ENCODE results near the gene CARMIL3.

The CARMIL3 gene

DNA sequence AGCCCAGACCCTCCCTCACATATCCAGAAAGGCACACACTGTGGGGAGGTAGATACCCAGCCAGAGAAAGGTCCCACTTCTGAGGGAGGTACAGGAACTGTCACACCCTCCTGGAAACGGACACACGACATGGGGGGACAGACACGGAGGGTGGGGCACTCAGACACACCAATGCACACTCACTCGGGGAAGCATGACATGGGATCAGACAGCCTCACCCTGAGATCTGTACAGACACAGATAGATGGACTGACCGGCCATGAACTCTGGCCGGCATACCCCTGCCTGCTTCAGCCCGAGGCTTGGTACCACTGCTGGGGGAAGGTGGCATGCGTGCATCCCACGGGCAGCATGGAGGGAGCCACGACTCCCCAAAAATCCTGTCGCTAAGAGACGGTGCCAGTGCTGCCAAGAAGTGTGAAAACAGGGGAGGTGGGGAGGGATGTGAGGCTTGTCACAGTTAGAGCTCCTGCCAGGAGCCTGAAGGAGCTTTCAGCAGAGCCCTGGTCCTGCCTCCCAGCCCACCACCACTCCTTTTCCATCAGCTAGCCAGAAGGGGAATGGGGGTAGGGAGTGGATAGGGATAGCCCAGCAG, 20.1 kb downstream of the CARMIL3 start:
- no peak for DNase-seq
- in situ Hi-C loops (cut with HindIII; ENCODE audit: low pct_ligation_motif_present, low pct_unique_long_range_greater_than_20kb, low sequenced_read_pairs): no loop called here

DNA sequence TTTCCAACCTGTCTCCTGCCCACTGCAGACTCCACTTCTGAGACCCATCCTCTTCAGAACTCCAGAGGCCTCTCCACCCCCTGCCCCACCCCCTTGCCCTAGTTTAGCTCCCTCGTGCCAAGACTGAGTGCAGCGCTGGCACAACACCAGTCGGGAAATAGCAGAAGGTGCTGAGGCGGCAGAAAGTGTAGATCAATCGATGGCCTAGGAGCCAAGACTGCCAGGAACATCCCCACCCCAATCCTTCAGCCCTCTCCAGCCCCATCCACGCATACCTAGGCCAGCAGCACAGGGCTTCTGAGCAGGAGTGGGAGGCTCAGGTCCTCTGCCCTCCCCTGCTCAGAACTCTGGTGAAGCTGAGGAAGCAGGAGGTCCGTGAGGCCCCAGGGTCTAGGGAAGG, 20.6 kb downstream of the CARMIL3 start:
- no peak for DNase-seq
- in situ Hi-C loops (cut with HindIII; ENCODE audit: low pct_ligation_motif_present, low pct_unique_long_range_greater_than_20kb, low sequenced_read_pairs): no loop called here

DNA sequence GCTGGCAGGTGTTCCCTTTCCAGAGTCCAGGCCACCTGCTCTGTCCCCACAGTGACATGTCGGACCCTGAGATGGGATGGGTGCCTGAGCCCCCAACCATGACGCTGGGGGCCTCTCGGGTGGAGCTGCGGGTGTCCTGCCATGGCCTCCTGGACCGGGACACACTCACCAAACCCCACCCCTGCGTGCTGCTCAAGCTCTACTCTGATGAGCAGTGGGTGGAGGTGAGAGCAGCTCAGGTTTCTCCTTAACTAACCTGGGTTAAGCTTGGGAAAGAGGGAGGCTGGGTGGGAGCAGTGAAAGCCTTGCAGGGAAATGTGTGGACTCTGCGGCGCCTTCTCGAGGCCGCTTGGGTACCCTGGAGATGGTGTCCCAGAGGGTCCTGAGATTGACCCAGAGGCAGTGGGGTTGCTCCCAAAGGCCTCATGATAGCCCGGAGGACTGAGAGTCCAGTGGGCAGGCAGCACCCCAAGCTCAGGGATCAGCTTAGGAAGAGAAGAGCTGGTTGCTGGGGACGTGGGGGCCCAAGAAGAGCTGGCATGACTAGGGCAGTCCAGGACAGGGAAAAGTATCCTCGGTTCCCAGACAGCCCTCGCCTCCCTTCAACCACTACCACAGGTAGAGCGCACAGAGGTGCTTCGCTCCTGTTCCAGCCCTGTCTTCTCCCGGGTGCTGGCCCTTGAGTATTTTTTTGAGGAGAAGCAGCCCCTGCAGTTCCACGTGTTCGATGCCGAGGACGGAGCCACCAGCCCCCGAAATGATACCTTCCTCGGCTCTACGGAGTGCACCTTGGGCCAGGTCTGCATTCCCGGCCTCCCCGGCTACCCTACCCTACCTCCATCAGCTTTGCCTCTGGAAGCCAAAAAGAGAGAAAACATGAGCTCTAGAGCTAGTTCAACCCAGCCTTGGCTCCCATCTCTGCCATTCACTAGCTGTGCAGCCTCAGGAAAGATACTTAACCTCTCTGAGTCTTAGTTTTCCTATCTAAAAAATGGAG, 21.4 kb downstream of the CARMIL3 start:
- no peak for DNase-seq
- in situ Hi-C loops (cut with HindIII; ENCODE audit: low pct_ligation_motif_present, low pct_unique_long_range_greater_than_20kb, low sequenced_read_pairs): no loop called here

DNA sequence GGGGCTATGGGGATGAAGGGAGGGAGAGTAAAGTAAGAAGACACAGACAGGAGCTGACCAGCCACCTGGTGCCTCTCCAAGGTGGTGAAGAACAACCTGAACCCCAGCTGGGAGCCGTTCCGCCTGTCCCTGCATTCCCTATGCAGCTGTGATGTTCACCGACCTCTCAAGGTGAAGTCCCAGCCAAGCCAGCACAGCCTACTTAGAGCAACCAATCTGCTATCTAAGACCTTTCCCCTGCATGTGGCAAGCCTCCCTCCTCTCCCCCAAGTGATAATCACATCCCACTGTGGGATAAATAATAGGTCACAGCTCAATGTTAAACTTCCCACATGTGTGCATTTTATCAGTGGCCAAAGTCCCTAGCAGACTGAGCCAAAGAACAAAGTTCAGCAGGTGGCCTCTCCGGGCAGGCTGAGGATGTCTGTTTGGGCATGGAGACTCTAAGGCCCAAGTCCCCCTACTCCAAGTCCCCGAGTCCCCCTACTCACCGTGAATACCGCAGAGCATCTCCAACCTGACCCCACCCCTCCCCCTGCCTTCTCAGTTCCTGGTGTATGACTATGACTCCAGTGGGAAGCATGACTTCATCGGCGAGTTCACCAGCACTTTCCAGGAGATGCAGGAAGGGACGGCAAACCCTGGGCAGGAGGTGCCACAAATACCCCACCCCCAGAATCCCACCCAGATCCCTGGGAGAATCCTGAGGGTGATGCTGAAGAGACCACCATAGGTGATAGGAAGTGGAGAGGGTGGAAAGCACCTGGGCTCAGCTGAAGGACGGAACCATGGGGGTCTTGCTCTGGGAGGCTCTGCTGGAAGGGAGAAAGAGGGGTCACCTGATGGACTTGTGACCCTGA, 23.0 kb downstream of the CARMIL3 start:
- no peak for DNase-seq
- in situ Hi-C loops (cut with HindIII; ENCODE audit: low pct_ligation_motif_present, low pct_unique_long_range_greater_than_20kb, low sequenced_read_pairs): no loop called here

DNA sequence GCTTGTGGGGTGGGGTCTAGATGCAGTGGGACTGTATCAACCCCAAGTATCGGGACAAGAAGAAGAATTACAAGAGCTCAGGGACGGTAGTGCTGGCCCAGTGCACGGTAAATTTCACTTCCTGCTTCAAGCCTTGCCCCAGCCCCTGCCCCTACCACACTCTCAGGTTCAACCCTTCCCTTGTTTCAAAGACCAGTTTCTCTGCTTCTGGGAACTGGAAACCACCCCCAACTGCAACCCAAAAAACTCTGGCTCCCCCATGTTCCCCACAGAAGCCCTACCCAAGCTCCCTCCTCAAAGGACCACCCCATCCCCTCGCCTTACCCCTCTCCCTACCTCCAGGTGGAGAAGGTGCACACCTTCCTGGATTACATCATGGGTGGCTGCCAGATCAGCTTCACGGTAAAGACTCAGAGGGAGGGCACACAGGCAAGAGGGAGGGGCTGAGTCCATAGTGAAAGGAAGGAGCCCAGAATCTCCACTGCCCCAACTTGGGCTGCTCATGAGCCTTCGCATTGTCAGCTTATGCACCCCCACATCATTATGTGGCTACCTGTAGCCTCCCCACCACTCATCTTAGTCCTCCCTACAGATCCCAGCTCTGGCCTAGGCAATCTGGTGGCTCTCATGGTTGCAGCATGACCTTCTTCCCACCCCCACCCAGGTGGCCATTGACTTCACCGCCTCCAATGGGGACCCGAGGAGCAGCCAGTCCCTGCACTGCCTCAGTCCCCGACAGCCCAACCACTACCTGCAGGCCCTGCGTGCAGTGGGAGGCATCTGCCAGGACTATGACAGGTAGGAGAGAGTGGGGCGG, 23.9 kb downstream of the CARMIL3 start:
- no peak for DNase-seq
- in situ Hi-C loops (cut with HindIII; ENCODE audit: low pct_ligation_motif_present, low pct_unique_long_range_greater_than_20kb, low sequenced_read_pairs): no loop called here

DNA sequence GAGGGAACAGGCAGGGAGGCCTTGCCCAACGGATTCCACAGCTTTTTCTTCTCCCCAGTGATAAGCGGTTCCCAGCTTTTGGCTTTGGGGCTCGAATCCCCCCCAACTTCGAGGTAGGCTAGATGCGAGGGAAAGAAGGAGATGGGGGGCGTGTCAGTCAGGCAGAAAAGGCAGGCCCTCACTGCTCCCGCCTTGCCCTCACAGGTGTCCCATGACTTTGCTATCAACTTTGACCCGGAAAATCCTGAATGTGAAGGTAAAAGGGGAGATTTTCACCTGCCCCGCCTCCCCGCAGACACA, 24.4 kb downstream of the CARMIL3 start:
- no peak for DNase-seq
- in situ Hi-C loops (cut with HindIII; ENCODE audit: low pct_ligation_motif_present, low pct_unique_long_range_greater_than_20kb, low sequenced_read_pairs): no loop called here

DNA sequence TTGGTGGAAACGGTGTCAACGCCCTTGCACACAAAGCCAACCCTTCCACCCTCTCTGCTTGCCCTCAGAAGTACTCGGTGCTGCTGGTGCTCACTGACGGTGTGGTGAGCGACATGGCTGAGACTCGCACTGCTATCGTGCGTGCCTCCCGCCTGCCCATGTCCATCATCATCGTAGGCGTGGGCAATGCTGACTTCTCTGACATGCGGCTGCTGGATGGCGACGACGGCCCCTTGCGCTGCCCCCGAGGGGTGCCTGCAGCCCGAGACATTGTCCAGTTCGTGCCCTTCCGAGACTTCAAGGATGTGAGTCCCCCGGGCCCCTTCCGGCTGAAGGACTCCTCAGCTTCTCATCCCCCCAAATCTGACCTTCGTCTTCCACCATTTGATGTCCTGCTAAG, 25.3 kb downstream of the CARMIL3 start:
- in situ Hi-C loops (cut with HindIII; ENCODE audit: low pct_ligation_motif_present, low pct_unique_long_range_greater_than_20kb, low sequenced_read_pairs): no loop called here
- DNase-seq: no peak

DNA sequence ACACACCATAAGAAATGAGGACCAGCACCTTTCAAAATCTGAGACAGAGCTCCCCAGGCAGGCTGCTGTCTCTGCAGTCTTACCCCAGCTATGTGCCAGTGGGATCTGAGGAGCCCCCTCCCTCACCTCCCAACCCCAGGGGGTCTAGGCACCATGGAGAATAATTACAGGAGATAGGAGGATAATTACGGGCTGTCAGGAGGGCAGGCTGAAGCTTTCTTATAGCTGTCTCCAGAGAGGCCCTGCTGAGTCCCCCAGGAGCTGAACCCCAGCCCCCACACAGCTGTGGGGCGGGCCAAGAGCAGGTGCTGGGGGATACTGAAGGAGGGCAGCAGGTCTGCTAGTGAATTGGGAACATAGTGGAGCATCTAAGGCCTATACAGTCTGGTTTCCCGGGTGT, 26.3 kb downstream of the CARMIL3 start:
- no peak for DNase-seq
- in situ Hi-C loops (cut with HindIII; ENCODE audit: low pct_ligation_motif_present, low pct_unique_long_range_greater_than_20kb, low sequenced_read_pairs): no loop called here

DNA sequence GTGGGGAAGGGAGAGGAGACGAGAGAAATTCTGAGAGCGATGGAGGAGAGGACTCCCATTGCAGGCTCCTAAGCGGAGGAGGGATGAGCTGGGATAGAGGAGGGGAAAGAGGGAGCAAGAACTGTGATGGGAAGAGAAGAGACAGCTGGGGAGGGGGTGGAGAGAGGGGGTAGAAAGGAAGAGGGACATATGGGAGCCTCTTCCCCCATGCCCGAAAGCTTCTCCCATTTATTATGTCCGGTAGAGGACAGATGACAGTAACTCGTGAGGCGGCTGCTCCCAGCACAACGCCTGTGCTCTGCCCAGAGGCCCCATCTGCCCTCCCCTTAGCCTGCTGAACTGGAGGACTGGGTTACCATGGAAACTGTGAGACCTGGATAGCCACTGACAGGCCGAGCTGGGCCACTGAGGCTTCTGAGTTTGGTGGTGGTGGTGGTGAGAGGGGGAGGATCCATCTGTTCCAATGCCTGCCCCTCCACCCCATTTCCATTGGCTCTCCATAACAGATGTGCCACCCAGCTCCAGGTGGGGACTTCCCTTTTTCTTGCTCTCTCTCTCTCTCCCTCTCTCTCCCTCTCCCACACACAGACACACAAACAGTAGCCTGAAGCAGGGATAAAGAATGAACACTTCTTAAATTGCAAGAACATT, 27.8 kb downstream of the CARMIL3 start:
- DNase-seq: no peak
- in situ Hi-C loops (cut with HindIII; ENCODE audit: low pct_ligation_motif_present, low pct_unique_long_range_greater_than_20kb, low sequenced_read_pairs): no loop called here

DNA sequence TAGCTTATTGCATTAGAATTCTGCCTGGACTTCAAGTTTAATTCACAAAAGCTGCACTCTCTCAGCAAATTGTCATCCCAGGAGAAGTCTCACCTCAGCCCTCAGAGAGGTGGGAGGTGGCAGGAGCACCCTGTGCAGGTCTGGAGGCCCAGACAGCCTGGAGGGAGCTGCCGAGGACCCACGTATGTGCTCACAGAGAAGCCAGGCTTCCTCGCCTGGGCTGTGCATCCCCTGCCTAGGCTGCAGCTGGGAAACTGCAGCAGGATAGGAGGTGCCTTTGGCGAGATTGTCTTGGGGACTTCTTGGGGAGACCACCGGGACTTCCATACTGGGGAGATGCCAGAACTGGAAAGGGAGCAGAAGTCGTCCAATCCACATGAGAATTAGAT, 28.3 kb downstream of the CARMIL3 start:
- in situ Hi-C loops (cut with HindIII; ENCODE audit: low pct_ligation_motif_present, low pct_unique_long_range_greater_than_20kb, low sequenced_read_pairs): no loop called here

DNA sequence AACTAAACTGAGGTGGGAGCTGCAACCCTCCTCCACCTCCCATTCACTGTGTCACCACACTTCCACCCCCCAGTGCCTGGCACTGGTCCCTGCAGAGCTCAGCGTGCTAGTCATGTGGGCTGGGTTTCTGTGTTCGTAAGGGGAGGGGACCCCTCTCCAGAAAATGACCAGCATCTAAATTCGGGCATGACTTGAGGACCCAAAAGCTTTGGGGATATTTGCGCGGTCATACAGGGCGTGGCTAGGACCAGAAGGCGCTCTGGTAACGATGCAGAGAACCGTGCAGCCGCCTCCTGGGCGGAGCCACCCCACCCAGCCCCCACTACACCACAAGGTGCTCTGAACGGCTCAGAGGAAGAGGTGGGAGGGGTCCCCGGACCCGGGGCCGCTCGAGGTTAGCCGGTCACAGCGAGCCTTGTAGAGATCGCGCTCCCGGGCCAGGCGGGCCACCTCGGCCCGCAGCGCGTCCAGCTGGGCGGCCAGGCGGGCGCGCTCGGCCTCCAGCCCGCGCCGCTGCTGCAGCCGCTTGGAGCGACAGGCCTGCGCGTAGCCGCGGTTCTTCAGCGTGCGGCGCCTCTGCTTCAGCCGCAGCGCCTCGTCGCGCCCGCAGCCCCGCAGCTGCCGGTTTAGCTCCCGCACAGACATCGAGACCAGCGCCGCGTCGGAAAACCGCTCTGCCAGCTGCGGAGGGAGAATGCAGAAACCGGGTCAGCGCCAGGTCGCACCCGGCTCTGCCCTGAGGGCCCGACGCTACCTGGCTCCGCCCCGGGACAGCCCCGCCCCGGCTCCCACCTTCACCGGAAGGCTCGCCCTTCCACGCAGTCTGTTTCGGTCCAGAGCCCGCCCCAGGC, 29.3 kb downstream of the CARMIL3 start:
- in situ Hi-C loops (cut with HindIII; ENCODE audit: low pct_ligation_motif_present, low pct_unique_long_range_greater_than_20kb, low sequenced_read_pairs): no loop called here
- DNase-seq: peak; percentile 11

More for the DNA sequence above, 28.3 kb downstream of the CARMIL3 start:
- no peak for DNase-seq

DNA sequence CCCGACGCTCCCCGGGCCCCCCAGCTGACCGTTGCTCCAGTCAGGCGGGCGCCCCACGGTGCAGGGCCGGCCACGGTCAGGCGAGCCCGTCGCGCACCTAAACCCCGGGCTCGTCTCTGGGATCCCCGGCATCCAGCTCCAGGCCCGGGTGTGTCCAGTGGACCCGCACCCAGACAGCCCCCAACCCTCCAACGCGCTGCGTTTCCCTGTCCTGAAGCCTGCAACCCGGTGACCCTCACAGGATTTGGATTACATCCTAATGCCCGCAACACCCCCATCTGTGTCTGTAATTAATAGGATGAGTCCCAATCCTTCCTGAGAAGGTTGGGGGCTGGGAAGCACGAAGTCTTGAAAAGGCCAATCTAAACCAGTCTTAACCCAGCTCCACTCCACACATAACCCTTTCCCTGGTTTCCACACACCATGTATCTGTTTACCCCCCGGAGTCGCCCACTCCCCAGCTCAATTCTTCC, 30.0 kb downstream of the CARMIL3 start:
- in situ Hi-C loops (cut with HindIII; ENCODE audit: low pct_ligation_motif_present, low pct_unique_long_range_greater_than_20kb, low sequenced_read_pairs): no loop called here
- no peak for DNase-seq

DNA sequence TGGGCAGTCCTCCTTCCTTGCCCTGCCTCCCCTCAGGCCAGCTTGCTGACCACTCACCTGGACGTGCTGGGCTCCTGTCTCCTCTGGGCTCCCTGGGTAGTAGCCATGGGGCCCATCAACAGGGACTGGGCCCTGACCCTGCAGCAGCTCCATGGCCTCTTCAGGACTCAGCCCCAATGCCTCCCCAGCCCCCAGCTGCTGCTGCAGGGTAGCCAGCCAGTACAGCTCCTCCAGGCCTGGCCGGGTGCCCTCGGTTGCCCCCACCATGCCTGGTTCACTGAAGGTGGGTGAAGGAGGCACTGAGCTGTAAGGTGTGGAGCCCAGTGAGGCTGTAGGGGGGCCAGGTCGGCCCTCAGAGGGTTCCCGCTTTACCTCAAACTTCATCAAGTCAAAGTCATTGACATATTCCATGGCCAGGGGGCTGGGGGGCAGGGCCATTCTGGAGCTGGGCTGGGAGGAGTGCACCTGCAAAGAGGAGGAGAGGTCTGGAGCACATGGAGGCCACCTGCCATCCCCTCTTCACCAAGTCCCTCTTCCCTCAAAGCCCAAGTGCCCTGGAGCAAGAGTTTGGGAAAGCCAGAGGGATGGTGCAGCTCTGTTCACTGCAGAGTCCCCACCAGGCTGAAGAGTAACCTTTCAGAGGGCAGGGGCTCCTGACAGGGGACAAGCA, 30.7 kb downstream of the CARMIL3 start:
- in situ Hi-C loops (cut with HindIII; ENCODE audit: low pct_ligation_motif_present, low pct_unique_long_range_greater_than_20kb, low sequenced_read_pairs): no loop called here
- no peak for DNase-seq

DNA sequence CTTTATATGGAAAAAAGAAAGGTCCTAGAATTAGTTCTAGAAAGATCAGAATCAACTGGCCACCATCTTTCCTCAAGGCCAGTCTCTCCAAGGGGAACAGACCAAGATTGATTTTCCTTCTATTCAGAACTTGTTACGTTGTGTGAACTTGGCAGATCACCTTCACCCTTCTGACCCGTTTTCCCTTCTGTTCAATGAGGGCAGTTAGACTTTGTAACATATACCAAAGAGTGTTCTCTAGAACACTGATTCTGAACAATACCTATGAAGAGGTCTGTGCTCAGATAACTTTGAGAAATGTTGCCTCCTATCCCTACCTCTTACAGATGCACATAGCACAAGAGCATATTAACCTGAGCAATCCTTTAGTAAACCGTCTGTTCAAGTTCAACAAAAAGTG, 31.7 kb downstream of the CARMIL3 start:
- in situ Hi-C loops (cut with HindIII; ENCODE audit: low pct_ligation_motif_present, low pct_unique_long_range_greater_than_20kb, low sequenced_read_pairs): no loop called here
- no peak for DNase-seq

DNA sequence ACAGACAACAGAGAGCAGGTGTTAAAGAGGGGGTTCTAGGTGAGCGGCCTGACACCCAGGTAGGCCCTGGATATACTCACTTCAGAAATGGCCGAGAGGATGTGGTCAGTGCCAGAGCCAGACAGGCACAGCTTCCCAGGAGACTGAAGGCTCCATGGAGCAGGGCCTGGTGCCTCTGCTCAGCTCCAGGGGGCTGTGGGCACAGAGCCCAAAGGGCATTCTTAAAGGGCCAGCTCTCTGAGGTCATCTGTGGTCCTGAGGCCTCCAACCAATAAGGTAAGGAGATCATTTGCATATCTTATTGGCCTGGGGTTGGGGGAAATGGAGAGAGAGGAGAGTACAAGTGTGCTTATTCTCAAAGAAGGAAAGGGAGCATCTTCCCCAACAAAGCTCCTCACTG, 32.6 kb downstream of the CARMIL3 start:
- no peak for DNase-seq
- in situ Hi-C loops (cut with HindIII; ENCODE audit: low pct_ligation_motif_present, low pct_unique_long_range_greater_than_20kb, low sequenced_read_pairs): no loop called here

DNA sequence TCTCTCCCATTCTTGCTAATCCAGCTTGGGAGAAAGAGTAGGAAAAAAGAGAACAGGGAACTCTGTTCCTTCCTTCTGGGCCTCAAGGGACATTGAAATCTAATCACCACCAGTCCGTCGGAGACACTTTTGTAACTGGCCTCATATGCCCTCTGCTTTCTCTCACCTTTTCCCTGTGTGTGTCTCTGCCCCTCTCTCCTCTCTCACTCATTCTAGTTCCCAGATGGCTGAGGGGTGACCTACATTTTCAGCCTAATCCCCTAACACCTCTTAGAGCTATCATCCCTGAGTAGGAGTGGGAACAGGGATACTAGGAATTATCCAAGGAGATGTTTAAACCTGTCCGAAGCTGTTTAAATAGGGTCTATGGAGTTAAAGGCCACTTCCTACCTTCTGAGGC, 33.4 kb downstream of the CARMIL3 start:
- no peak for DNase-seq
- in situ Hi-C loops (cut with HindIII; ENCODE audit: low pct_ligation_motif_present, low pct_unique_long_range_greater_than_20kb, low sequenced_read_pairs): no loop called here

Data from ACHN (cell line).